Neuronal stem cell (in vitro differentiated cells): ENCODE measurements around the gene AKR1C4.
A peak's percentile ranks its signal among the peaks of the same experiment; 100 is the strongest.
"Not testable (repeated sequence)": the region's sequence is repeated elsewhere in the genome, so short reads cannot be mapped to it uniquely, and the experiment has no call there.

Experiments used
- DNase-seq: peaks from one replicate; pipeline ENCODE4 v3.0.0-alpha.2; 2013; ENCODE audit warnings: low spot score
- H2AFZ ChIP-seq: one replicate; pipeline ENCODE4 v1.6.1; 2013; ENCODE audit warnings: mild to moderate bottlenecking, low read length, inconsistent platforms
- H2AK5ac ChIP-seq: 2 replicates; pipeline ENCODE4 v1.6.1; 2013; ENCODE audit warnings: low read depth, mild to moderate bottlenecking, inconsistent platforms, low read length, moderate library complexity, mixed read lengths
- H2BK120ac ChIP-seq: 2 replicates; pipeline ENCODE4 v1.6.1; 2013; ENCODE audit warnings: low read depth, mild to moderate bottlenecking, inconsistent platforms, low read length, moderate library complexity, mixed read lengths
- H2BK12ac ChIP-seq: one replicate; pipeline ENCODE4 v1.6.1; 2013; ENCODE audit warnings: low read length, inconsistent platforms
- H2BK15ac ChIP-seq: 2 replicates; pipeline ENCODE4 v1.6.1; 2013; ENCODE audit warnings: mild to moderate bottlenecking, low read length, inconsistent platforms, mixed read lengths
- H2BK5ac ChIP-seq: one replicate; pipeline ENCODE4 v1.6.1; 2013; ENCODE audit warnings: inconsistent platforms, mild to moderate bottlenecking, low read length, moderate library complexity
- H3K14ac ChIP-seq: one replicate; pipeline ENCODE4 v1.6.1; 2013; ENCODE audit warnings: low read length, inconsistent platforms
- H3K18ac ChIP-seq: 2 replicates; pipeline ENCODE4 v1.6.1; 2013; ENCODE audit warnings: low read length, inconsistent platforms
- H3K23ac ChIP-seq: 2 replicates; pipeline ENCODE4 v1.6.1; 2013; ENCODE audit warnings: low read depth, mild to moderate bottlenecking, mixed read lengths, low read length, inconsistent platforms; ENCODE audit not compliant: poor library complexity
- H3K27ac ChIP-seq: replicated peaks from 3 replicates; pipeline ENCODE4 v1.5.1; 2013; ENCODE audit warnings: low read length, inconsistent platforms
- H3K27me3 ChIP-seq, 3 experiments: 2 replicates each; pipeline ENCODE4 v1.6.1; 2013; ENCODE audit warnings: low read length in 3 of 3, mild to moderate bottlenecking in 2 of 3, inconsistent platforms in 1 of 3, low read depth in 1 of 3, mixed read lengths in 1 of 3, moderate library complexity in 1 of 3; ENCODE audit not compliant: control insufficient read depth in 3 of 3, insufficient read depth in 3 of 3
- H3K36me3 ChIP-seq, 2 donors: replicated peaks in 1 of 2; 2 replicates each; pipeline ENCODE4 v1.6.1; 2013; ENCODE audit warnings: low read length in 2 of 2; ENCODE audit not compliant: control insufficient read depth in 2 of 2, insufficient read depth in 2 of 2
- H3K4ac ChIP-seq: 2 replicates; pipeline ENCODE4 v1.6.1; 2013; ENCODE audit warnings: inconsistent platforms, mild to moderate bottlenecking, low read length, moderate library complexity
- H3K4me1 ChIP-seq, 2 donors: 1 replicate in 1 of 2; 2 replicates in 1 of 2; pipeline ENCODE4 v1.6.1; 2013; ENCODE audit warnings: low read length in 2 of 2, low read depth in 1 of 2; ENCODE audit not compliant: control insufficient read depth in 2 of 2, insufficient read depth in 1 of 2
- H3K4me2 ChIP-seq: one replicate; pipeline ENCODE4 v1.6.1; 2013; ENCODE audit warnings: mild to moderate bottlenecking, low read length, inconsistent platforms; ENCODE audit not compliant: insufficient read depth, poor library complexity, severe bottlenecking
- H3K4me3 ChIP-seq, 2 donors: 2 replicates each; pipeline ENCODE4 v1.5.1; 2013; ENCODE audit warnings: low read length in 2 of 2, mild to moderate bottlenecking in 2 of 2, inconsistent platforms in 1 of 2, moderate library complexity in 1 of 2
- H3K79me1 ChIP-seq: one replicate; pipeline ENCODE4 v1.6.1; 2013; ENCODE audit warnings: low read depth, mild to moderate bottlenecking, inconsistent platforms, low read length, moderate library complexity
- H3K9ac ChIP-seq: one replicate; pipeline ENCODE4 v1.6.1; 2013; ENCODE audit warnings: mild to moderate bottlenecking, low read depth, low read length, inconsistent platforms; ENCODE audit not compliant: poor library complexity
- H3K9me3 ChIP-seq, 2 donors: replicated peaks in 1 of 2; 2 replicates each; pipeline versions ENCODE3 to v1.6.1; 2013; ENCODE audit warnings: low read length in 2 of 2, mild to moderate bottlenecking in 2 of 2, inconsistent platforms in 1 of 2, low read depth in 1 of 2, mixed read lengths in 1 of 2, moderate library complexity in 1 of 2; ENCODE audit not compliant: control insufficient read depth in 2 of 2, insufficient read depth in 1 of 2
- H4K8ac ChIP-seq: one replicate; pipeline ENCODE4 v1.6.1; 2013; ENCODE audit warnings: low read depth, mild to moderate bottlenecking, inconsistent platforms, low read length, moderate library complexity
- H4K91ac ChIP-seq: one replicate; pipeline ENCODE4 v1.6.1; 2013; ENCODE audit warnings: low read length, low read depth, mild to moderate bottlenecking, inconsistent platforms; ENCODE audit not compliant: poor library complexity
- WGBS, 2 donors: extraction: QIAGEN DNeasy Blood & Tissue Kit; methylation state at CpG; one replicate each; pipeline ENCODE4 v1.1.7; 2013; ENCODE audit warnings: missing lambda C conversion rate in 2 of 2, mixed read lengths in 1 of 2; ENCODE audit not compliant: insufficient read length in 2 of 2, insufficient replicate concordance in 1 of 2; ENCODE audit errors: extremely low coverage in 2 of 2; 5-methylcytosine and 5-hydroxymethylcytosine counted together

AKR1C4 gene

GRCh38 chr10:5237541-5237940 lies 40.9 kb downstream of the AKR1C4 start:
- H4K91ac ChIP-seq, H2BK12ac ChIP-seq, H3K14ac ChIP-seq, H3K79me1 ChIP-seq, H3K9ac ChIP-seq, H3K4me1 ChIP-seq, H3K23ac ChIP-seq, H3K27ac ChIP-seq, H3K27me3 ChIP-seq, H3K9me3 ChIP-seq, H2BK120ac ChIP-seq, H4K8ac ChIP-seq, H3K4me3 ChIP-seq, H2BK15ac ChIP-seq, H2AFZ ChIP-seq, H2BK5ac ChIP-seq, H3K36me3 ChIP-seq, H3K18ac ChIP-seq, DNase-seq, H3K4ac ChIP-seq, H3K4me2 ChIP-seq, H2AK5ac ChIP-seq: not testable (repeated sequence)
- WGBS, 2 donors = no CpG with 5 or more reads among the region's 2 CpGs

GRCh38 chr10:5242585-5242984 lies 45.9 kb downstream of the AKR1C4 start:
- H3K4me1 ChIP-seq = no peaks in the 10 kb centered on the region
- WGBS, 2 donors = no CpG with 5 or more reads among the region's 1 CpG
- no peak overlapping the region for H2AFZ ChIP-seq
- H4K91ac ChIP-seq = no peak overlapping the region
- peak overlapping the region; percentile 34 for H3K9ac ChIP-seq
- no peaks in the 10 kb centered on the region for H3K36me3 ChIP-seq
- H2BK12ac ChIP-seq = no peak overlapping the region
- H4K8ac ChIP-seq = no peak overlapping the region
- no peak overlapping the region for H3K23ac ChIP-seq
- H3K4me2 ChIP-seq = no peak overlapping the region
- H2AK5ac ChIP-seq = no peak overlapping the region
- H2BK120ac ChIP-seq = no peak overlapping the region
- no peaks in the 10 kb centered on the region for H3K27me3 ChIP-seq
- no peak for DNase-seq
- no peak overlapping the region for H3K4me3 ChIP-seq
- no peaks in the 10 kb centered on the region for H3K9me3 ChIP-seq
- no peak overlapping the region for H2BK15ac ChIP-seq
- H3K14ac ChIP-seq = no peak overlapping the region
- H3K4ac ChIP-seq = no peak overlapping the region
- H3K27ac ChIP-seq = no peak overlapping the region
- H3K18ac ChIP-seq = no peak overlapping the region
- no peak overlapping the region for H2BK5ac ChIP-seq
- no peaks in the 10 kb centered on the region for H3K79me1 ChIP-seq

- H3K18ac ChIP-seq = no peak overlapping the region
- no peak overlapping the region for H3K4me3 ChIP-seq
- H3K27me3 ChIP-seq = no peaks in the 10 kb centered on the region
- no peak overlapping the region for H3K23ac ChIP-seq
- no peak for DNase-seq
- no peaks in the 10 kb centered on the region for H3K9me3 ChIP-seq
- no peak overlapping the region for H3K4ac ChIP-seq
- H3K36me3 ChIP-seq = no peaks in the 10 kb centered on the region
- H2BK5ac ChIP-seq = no peak overlapping the region
- no peak overlapping the region for H2BK120ac ChIP-seq
- H3K27ac ChIP-seq = no peak overlapping the region
- H2BK15ac ChIP-seq = no peak overlapping the region
- H3K9ac ChIP-seq = no peak overlapping the region
- no CpG with 5 or more reads among the region's 1 CpG for WGBS, 2 donors
- no peak overlapping the region for H4K8ac ChIP-seq
- no peak overlapping the region for H4K91ac ChIP-seq
- H2AK5ac ChIP-seq = no peak overlapping the region
- H3K79me1 ChIP-seq = no peaks in the 10 kb centered on the region
- H3K14ac ChIP-seq = no peak overlapping the region
- no peak overlapping the region for H2BK12ac ChIP-seq
- H2AFZ ChIP-seq = no peak overlapping the region
- no peak overlapping the region for H3K4me2 ChIP-seq
- no peaks in the 10 kb centered on the region for H3K4me1 ChIP-seq
Measured at GRCh38 chr10:5243521-5243987, 46.9 kb downstream of the AKR1C4 start.

- H2BK12ac ChIP-seq = no peak overlapping the region
- H2AFZ ChIP-seq = no peak overlapping the region
- no peaks in the 10 kb centered on the region for H3K9me3 ChIP-seq
- H4K91ac ChIP-seq = no peak overlapping the region
- H3K4me3 ChIP-seq = no peak overlapping the region
- H3K27me3 ChIP-seq = no peaks in the 10 kb centered on the region
- no peak overlapping the region for H3K4ac ChIP-seq
- no peaks in the 10 kb centered on the region for H3K4me1 ChIP-seq
- H4K8ac ChIP-seq = no peak overlapping the region
- no peak overlapping the region for H3K4me2 ChIP-seq
- DNase-seq = no peak
- H3K9ac ChIP-seq = no peak overlapping the region
- H2BK15ac ChIP-seq = no peak overlapping the region
- no peak overlapping the region for H2BK120ac ChIP-seq
- no peak overlapping the region for H2AK5ac ChIP-seq
- no peaks in the 10 kb centered on the region for H3K36me3 ChIP-seq
- no peak overlapping the region for H2BK5ac ChIP-seq
- H3K14ac ChIP-seq = no peak overlapping the region
- H3K18ac ChIP-seq = no peak overlapping the region
- H3K23ac ChIP-seq = no peak overlapping the region
- no peak overlapping the region for H3K27ac ChIP-seq
- H3K79me1 ChIP-seq = no peaks in the 10 kb centered on the region
- no CpG with 5 or more reads among the region's 8 CpGs for WGBS, 2 donors
Measured at GRCh38 chr10:5252177-5253037, 55.8 kb downstream of the AKR1C4 start.
